Uterine smooth muscle cell (primary cell): Measurements from ENCODE around the gene ZNF570. TPM values are rescaled to one million over a fixed set of nuclear protein-coding genes. Genes with fewer than 3 reads are reported as not detected.

Experiments
- total RNA-seq: library from RNA; depleted of rRNA; stranded (reverse); fragments of >200 nt; gene quantifications from 2 replicates; pipeline ENCODE4 v1.2.3, GENCODE V29; 2014

Gene ZNF570
- total RNA-seq, result 7.0 and 7.6 TPM in 2 replicates

GRCh38 chr19:37468961-37469777 is at the start of gene ZNF570:
TSS of gene ZNF570 (plus strand) at chr19:37469356. CDS start at chr19:37470355, 999 bp downstream.

DNA sequence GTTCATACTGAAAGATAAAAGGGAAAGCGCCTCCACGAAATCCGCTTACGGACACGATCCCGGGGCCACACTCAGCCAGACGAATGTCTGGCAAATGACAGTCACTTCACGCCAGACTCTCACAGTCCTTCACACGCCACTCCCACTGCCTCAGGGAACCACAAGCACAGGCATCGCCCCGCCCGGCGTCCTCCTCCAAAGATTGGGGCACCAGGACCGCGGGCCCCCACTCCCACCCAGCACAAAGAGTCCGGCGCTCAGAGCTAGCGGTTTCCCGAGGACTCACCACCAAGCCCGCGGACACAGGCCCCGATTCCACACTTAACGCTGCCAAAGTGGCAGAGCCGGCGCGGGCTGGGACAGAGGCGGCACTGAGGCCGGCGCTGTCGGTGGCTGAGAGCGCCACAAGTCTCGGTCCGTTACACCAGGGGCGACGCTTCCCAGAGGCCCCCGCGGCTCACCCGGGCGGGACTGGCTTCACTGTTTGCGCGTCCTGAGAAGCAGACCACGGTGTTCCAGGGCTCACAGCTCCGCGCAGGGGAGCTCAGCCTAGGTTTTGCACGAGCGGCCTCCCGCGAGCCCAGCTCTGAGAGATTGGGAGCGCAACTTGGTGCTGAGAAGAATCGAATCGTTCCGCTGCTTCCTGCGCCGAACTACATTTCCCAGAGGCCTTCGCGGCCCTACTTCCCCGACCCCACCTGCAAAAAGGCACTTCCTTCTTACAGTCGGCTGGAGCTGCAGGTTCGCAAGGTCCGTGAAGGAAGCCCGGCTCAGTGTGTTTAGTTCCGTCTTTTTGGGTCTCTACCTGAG is 2.2 kb upstream of the ZNF570 start, which contains the start of gene ZNF569:
ZNF569 (minus strand) TSS at position 647 of the 810 bp plus-strand sequence. CDS start 22,523 bp downstream, outside the sequence.

GRCh38 chr19:37506387-37507166 is 37.4 kb downstream of the ZNF570 start, which contains the start of gene ZNF793:
TSS of gene ZNF793 (plus strand) at chr19:37506939. CDS start at chr19:37523440, 16,501 bp downstream.

Other genes starting within 250 kb of the ZNF570 start
- 5.6 and 5.8 TPM in 2 replicates for gene ZNF527, start 98.3 kb upstream of the ZNF570 start, total RNA-seq
- gene ZNF569, start 1.9 kb upstream of the ZNF570 start, total RNA-seq, result 5.3 and 7.1 TPM in 2 replicates
- gene ZNF793, start 37.6 kb downstream of the ZNF570 start, total RNA-seq, result 0.89 and 1.4 TPM in 2 replicates
- gene ZNF571, start 125.4 kb downstream of the ZNF570 start, total RNA-seq, result 1.4 and 2.2 TPM in 2 replicates
- gene ZNF540, start 125.5 kb downstream of the ZNF570 start, total RNA-seq, result 0.11 and 0.50 TPM in 2 replicates
- 19.4 and 22.1 TPM in 2 replicates for gene ZFP30, start 186.1 kb downstream of the ZNF570 start, total RNA-seq